Measurements from ENCODE around the gene SBNO2.

SBNO2 gene

DNA sequence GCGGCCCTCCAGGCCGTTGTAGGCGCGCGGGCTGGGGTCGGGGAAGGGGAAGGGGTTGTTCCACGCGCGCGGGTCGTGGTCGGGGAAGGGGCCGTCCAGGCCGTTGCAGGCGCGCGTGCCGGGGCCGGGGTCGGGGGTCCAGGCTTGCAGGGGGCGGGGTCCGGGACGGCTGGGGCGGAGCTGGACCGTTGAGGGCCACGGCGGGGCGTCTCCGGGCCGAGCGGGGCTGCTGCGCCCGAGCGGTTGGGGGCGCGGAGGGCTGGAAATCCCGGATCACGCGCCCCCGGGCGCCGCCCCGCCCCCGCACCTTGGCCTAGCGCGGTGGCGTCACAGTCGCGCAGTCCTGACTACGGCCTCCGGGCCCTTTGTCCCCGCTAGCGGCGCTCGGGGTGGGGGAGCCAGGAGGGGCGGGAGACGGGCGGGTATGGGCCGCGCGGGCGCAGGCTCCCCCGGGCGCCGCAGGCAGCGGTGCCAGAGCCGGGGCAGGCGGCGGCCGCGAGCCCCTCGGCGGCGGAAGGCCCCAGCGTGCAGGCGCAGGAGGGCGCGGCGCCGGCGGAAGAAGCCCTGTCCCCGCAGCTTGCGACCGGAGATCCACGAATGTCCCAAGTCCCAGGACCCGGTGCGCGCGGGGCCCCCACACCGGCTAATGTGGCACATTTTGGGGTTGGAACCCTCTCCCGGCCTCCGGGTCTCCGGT is 69.6 kb downstream of the SBNO2 start:
- DNase-seq, result peak; percentile 75 to 78

DNA sequence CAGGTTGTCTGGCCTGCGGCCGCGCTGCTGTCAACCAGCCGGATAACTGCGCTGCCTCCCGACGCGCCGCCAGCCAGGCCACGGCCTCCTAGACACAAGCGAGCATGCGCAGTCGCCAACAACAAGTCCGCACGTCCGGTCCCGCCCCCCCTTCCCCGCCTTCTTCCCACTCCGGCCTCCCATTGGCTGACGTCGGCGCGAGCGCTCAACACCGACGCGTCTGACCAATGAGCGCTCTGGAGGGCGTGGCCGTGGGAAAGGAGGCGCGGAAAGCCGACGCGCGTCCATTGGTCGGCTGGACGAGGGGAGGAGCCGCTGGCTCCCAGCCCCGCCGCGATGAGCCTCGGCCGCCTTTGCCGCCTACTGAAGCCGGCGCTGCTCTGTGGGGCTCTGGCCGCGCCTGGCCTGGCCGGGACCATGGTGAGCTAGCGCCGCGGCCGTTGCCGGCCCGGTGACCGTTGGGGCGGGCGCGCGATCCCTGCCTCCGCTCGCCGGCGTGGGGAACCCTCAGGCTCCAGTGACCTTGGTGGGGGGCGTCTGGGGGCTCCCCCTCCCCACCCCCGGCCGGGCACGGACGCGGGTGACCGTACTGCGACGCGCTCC is 70.3 kb downstream of the SBNO2 start, which contains the start of gene GPX4:
GPX4 (plus strand) TSS at position 287 of the 603 bp plus-strand sequence; CDS start at position 337, 50 bp downstream.
- DNase-seq, result peak; percentile 98

DNA sequence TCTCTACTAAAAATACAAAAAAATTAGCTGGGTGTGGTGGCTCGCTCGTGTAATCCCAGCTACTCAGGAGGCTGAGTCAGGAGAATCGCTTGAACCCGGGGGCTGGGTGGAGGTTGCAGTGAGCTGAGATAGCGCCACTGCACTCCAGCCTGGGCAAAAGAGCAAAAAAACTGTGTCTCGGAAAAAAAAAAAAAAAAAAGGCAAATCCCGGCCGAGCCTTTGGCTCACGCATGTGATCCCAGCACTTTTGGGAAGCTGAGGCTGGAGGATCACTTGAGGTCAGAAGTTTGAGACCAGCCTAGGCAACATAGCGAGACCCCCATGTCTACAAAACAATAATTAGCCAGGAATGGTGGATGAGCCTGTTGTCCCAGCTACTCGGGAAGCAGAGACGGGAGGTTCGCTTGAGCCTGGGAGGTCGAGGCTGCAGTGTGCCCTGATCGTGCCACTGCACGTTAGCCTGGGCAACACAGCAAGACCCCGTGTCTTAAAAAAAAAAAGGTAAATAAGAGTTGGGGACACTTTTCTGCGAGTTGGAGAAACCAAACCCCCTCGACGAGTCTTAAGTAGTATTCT is 70.8 kb downstream of the SBNO2 start:
- DNase-seq, result no peak

DNA sequence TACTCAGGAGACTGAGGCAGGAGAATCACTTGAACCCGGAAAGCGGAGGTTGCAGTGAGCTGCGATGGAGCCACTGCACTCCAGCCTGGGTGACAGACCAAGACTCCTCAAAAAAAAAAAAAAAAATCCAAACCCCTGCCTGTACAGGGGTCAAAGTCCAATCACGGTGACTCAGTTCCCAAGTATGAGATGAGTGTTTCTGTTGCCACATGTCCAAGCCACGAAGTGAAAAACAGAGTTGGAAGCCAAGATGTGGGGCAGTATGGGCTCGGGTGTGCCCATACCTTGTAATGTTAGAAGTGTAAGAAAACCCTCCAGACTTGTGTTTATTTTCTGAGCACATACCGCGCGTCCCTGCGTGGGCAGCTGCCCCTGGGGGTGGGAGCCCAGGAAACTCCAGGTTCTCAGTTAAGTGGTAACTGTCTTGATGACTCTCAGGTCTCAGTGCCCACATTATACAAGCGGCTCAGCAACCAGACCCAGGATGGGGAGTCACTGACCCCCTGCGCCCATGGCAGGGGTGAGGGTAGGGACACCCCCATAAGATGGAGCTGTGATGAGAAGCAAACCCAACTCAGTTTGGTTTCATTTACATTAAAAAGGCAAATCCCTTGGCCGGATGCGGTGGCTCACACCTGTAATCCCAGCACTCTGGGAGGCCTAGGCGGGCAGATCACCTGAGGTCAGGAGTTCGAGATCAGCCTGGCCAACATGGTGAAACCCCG is 71.5 kb downstream of the SBNO2 start:
- DNase-seq, result peak; percentile 75 to 85

DNA sequence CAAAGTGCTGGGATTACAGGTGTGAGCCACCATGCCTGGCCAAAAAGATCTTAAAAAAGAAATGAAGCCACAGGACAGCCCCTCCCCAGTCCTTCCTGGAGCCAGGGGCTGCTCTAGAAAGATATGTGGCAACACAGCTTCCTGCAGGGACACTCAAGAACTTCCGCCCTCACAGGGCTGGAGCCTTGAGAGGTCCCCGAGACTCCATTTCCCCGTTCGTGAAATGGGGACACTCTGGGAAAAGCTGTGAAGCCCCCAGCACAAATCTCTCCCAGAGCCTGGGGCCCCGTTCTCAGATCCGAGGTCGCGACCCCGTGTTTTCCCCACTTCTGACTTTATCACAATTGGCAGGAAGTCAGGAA is 72.8 kb downstream of the SBNO2 start:
- DNase-seq, result no peak

DNA sequence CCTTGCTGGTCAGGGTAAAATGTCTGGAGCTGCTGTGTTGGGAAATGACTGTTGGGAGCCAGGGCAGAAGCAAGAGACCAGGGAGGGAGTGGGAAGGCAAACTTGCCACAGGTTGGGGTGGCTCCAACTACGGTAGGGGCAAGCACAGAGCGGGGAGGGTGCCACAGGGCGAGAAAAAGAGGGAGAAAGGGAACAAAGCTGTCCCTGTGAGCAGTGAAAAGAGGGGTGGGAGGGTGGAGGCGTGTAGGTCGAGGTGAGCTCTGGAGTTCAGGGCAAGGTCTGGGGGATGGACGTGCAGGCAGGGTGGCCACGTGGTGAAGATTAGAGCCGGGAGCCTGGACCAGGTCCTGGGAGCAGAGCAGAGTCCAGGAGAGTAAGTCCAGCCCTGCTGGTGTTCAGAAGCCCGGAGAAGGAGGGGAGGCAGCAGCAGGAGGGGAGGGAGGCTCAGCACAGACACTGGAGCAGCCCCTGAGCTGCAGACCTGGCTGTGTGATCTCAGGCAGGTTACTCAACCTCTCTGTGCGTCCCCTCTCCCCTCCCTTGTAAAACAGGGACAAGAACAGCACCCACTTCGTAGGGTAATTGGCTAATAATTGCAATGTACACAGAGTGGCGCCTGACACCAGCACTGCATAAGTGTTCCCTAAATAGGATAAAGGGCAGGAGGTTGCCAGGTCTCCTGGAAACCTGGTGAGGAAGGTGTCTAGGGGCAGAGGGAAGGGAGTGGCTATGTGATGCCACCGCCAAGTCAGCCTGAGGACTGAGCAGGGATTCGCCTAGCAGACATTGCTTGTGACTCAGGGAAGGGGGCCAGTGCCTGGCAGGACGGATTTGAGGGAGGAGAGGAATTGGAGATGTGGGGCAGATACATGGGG is 75.7 kb downstream of the SBNO2 start:
- DNase-seq, result no peak

DNA sequence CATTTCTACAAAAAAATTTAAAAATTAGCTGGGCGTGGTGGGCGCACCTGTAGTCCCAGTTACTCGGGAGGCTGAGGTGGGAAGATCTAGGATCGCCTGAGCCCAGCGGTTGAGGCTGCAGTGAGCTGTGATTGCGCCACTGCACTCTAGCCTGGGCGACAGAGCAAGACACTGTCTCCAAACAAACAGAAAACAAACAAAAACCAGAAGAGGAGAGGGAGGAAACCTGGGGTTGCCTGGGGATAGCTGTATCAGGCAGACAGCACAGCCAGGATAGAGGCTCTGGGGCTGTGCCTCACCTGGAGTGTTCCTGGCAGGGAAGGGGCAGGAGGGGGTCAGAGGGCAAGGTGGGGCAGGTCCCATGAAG is 76.3 kb downstream of the SBNO2 start:
- no peak for DNase-seq

DNA sequence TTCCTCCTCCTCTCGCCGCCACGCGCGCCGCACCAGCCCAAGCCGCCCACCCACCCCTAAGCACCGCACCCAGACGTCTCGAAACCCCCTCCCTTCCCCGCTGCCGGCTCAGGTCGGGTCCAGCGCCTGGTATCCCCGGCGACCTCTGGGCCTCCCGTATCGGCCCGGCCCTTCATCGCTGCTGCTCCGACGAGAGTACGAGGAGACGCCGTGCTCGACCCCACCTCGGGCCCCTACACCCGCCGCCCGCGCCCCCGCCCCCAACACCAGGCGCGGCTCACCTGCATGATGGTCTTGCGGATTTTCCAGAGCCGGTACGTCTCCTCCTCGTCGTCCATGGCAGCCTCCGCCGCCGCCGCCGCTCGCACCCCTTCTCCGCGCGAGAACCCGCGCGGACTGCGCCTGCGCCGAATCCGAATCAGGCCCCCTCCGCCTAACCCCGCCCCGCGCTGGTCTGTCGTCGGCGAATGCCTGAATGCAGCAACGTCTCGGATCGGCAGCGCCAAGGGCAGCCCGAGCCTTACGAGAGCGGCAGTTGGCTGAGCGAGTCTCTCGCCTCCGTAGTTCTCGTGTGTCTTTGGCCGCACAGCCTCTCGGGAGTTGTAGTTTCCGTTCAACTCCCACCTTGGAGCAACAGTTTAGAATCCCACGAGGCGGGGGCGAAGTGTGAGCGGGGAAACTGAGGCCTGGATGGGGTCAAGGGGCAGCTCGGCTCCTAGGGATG is 78.9 kb downstream of the SBNO2 start, which contains the start of gene POLR2E:
POLR2E (minus strand) TSS at position 398 of the 724 bp plus-strand sequence; CDS start at position 338, 60 bp downstream.
- DNase-seq, result peak; percentile 97

DNA sequence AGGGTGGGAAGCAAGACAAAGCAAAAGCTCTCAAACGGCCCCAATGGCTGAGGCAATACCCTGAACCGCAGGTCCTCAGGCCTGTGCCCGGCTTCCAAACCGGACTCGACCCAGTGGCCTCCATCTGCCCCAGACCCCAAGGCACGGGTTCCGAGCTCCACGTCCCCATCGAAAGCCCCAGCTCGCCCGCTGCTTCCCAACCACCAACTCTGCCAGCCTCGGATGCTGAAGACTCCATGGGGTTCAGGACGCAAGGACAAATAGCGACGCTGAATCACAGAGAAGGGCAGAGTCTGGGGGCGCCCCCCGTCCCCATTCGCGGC is 79.5 kb downstream of the SBNO2 start:
- DNase-seq, result no peak

DNA sequence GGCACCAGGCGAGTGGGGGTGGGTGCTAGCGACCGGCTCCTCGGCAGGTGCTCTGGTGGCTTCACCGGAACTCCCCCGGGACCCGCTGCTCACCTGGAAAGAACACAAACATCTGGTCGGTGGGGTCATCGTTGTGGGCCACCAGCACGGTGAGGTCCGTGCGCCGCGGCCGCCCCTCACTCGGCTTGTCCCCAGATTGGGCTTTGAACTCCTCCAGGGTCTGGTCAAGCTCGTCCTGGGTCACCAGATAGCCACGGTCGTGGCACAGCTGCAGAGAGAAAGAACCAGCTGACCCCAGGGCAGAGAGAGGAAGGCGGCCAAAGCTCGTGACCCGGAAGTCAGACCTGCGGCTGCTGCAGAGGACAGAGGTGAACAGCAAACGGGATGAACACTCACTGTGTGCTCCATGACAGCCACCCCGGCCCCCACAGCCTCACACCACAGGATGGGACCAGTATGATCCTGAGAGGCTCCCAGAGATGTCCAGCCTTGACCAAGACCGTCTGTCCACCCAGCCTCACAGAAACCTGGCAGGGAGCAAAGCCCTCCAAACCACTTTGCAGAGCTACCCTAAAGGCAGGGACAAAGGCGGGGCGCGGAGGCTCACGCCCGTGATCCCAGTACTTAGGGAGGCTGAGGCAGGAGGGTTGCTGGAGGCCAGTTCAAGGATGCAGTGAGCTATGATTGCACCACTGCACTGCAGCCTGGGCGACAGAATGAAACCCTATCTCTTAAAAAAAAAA is 80.1 kb downstream of the SBNO2 start:
- DNase-seq, result no peak

DNA sequence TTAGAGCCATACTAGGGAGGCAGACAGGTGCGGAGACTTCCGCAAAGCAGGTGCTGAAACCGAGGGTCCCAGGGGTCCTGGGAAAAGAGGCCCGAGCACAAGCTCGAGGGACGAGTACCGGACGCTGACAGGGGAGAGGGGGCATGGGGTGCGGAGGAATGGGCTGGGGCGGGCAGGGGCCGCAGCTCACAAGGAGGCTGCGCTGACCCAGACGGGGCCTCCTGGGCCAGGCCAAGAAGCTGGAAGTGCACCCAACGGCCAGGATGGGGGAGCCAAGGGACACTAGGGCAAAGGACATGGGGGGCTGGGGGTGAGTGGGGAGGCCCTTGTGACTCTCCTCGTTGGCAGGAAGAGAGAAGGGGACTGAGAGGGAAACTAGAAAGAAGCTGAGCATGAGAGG is 80.7 kb downstream of the SBNO2 start:
- DNase-seq, result no peak

DNA sequence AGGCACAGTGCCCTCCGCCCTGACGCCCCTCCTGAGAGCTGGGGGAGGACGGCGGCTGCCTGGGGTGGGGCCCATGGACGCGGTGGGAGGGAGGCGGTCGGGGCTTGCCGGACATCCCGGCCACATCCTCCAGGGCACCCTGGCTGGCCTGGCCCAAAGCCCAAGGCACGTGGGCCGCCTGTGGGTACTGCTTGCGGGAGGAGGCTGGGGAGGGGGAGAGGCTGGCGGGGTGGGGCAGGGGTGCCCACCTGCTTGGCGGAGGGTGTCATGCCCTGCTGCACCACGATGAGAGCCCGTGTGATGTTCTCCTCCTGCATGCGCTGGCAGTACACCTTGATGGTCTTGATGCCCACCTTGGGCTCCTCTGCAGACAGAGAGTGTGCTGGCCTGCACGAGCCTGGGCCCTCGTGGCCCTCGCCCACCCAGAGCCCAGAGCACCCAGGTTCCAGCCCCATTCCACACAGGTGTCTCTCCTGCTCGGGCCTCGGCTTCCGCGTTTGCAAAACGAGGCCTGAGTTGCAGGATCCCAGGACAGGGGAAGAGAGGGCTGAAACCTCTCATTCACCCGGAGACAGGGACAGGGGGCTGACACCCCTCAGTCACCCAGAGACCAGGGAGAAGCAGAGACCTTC is 82.4 kb downstream of the SBNO2 start:
- no peak for DNase-seq

DNA sequence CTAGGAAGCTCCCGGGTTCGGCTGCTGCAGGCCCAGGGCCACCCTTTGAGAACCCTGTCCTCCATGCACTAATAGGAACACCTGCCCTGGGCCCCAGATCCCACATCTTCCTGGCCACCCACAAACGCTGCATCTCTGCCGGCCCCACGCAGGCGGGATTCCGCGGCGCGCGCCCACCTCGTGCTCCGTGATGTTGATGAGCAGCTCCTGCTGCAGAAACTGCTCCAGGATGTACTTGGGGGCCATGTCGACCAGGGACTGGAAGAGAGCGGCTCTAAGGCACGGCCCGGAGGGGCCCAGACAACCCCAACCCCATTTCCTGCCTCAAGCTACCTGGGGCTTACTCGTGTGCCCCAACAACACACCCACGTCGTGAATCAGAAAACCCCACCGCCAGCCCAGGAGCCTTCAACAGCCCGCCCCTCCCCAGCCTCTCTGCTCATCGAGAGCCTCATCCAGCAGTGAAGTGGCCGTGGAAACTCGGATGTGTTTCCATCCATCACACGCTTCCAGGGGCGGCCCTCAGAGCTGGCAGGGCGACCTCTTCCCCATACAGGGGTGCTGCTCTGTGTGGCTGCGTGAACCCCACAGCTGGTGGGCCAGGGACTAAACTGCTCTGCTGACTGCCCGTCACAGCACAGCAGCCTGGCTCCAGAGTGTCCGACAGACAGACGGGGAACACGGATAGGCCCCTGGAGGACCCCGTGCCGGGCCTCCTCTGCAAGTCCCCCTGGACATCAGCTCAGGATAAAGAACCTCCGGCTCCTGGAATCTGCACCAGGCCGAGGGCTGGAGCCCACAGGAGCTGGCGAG is 83.1 kb downstream of the SBNO2 start:
- DNase-seq, result no peak

DNA sequence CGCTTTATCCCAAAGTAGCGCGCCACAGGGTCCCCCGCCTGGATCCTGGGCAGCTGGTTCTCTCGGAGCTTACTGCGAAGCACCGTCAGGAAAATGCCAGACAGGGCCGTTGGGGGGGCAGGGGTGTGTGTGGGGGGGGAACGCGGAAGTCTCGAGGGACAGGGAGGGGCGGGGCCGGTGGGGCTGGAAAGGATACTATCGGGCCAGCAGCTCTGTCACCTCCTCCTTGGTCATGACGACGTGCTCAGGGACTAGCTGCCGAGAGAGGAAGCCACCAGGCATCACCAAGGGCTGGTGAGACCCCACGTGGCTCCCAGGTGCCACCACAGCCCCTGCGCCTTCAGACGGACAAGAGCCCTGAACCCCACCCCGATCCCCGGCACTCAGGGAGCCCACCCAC is 84.2 kb downstream of the SBNO2 start:
- DNase-seq, result no peak

DNA sequence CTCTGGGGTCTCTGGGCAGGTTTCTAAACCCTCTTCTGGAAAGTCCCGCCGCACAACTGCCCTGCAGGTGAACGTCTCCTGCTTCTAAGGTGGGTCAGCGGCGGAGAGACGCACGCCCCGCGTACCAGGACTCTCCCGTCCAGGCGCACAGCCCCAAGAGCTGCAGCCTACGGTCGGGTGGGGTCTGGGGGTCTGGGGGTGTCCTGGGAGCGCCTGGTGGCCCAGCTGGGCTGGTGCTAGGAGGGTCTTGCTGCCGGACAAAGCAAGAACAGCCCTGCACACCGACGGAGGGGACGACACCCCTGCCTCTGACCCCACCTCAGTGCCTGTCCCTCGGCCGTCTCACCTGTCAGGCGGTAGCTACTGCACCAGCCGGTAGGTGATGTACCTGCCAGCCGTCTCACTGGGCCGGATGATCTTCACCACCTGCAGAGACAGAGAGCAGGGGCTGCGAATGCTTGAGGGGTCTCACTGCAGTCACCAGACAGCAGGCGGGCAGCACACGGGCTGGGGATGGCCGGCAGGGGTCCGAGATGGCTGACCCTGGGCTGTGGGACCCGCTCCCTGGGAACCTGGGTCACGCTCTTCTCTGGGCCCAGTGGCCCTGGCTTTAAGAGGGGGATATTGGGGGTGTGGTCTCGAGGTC is 84.8 kb downstream of the SBNO2 start:
- no peak for DNase-seq

DNA sequence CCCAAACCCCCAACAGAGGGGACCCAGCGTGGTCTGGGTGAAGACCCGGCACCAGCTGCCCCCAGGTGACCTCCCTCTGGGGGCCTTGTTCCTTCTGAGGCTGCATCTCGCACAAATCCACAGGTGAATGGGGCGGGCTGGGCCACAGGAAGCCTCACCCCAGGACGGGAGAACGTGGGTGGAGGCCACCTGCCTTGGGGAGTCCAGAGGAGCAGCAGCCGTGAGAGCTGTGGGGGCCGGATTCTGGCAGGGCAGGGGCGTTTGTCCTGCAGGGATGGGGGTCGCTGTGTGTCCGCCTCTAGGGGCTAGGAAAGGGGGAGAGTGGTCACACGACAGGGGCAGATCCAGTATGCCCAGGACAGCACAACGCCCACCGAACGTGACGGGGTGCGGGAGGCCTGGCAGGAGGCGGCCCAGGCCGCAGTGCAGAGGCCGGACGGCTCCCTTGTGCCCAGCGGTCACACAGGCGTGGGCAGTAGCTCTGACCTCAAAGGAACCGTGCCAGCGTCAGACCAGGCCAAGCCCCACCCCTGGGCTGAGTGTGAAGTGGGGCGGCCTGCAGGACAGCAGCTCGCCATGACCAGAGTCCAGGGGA is 85.6 kb downstream of the SBNO2 start:
- DNase-seq, result no peak

DNA sequence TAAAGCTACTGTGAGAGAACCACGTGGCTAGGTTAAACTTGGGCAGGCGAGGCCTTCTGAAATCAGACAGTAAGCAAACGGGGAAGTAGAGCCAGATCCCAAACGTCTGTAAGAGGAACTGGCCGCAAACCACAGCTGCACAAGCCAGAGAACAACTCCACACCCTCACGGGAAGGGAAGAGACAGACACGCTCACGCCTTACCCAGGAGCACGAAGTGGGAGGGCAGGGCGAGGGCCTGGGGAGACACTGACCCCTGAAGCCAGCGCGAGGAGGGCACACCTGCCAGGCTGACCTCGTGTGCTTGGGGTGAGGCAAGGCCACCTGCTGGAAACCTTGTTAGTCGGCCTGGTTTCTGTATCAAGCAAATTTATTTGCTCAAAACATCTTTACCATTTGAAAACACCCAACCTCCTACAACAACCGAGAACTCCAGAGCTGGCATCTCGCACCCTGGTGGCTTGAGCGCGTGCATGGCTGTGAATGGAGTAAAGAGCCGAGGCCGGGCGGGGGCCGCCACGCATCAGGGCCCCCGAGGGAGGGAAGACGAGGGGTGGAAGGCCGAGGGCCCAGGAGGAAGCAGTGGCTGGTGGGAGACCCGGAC is 86.2 kb downstream of the SBNO2 start:
- DNase-seq, result no peak

DNA sequence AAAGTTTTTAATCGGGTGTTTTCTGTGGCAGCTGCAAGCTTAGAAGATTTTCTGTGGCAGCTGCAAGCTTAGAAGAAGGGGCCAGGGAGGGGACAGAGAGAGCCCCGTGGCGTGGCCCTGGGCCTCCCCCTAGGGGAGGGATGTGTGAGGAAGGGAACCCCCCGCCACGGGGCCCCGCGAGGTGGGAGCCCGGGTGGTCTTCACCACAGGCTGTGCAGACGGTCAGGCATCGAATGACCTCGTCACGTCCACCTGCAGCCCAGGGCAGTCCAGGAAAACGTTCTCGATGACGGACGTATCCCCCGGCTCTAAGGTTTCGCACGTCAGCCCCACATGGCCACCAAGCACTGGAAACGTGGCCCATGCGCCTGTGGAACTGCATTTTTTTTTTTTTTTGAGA is 87.5 kb downstream of the SBNO2 start:
- no peak for DNase-seq

Measured in activated CD4-positive, alpha-beta T cell treated with anti-CD3 and anti-CD28 coated beads, Interleukin-2, amount 50 U/mL, for 48 hours (primary cell).